CD14-positive monocyte (primary cell): Measurements from ENCODE around the gene ZDHHC19. TPM values are rescaled to one million over a fixed set of nuclear protein-coding genes. Genes with fewer than 3 reads are reported as not detected.

Experiments used
- DNase-seq, 3 donors: peaks; one replicate each; pipeline ENCODE4 v3.0.0-alpha.2; 2011 to 2022
- H2AFZ ChIP-seq: 2 replicates; pipeline ENCODE4 v1.6.0; 2012; ENCODE audit warnings: mild to moderate bottlenecking, low read depth, low read length, inconsistent platforms; ENCODE audit not compliant: insufficient read depth, poor library complexity, severe bottlenecking
- H3K27ac ChIP-seq, 2 donors: 1 replicate in 1 of 2; 2 replicates in 1 of 2; pipeline ENCODE4 v1.5.1; 2012 to 2013; ENCODE audit warnings: low read length in 2 of 2, control low read depth in 1 of 2, inconsistent platforms in 1 of 2, low read depth in 1 of 2, mild to moderate bottlenecking in 1 of 2
- H3K27me3 ChIP-seq, 2 donors: one replicate each; pipeline versions ENCODE4 v1.6.0 to v1.6.1; 2011 to 2013; ENCODE audit warnings: low read length in 2 of 2; ENCODE audit not compliant: control insufficient read depth in 2 of 2, insufficient read depth in 2 of 2
- H3K36me3 ChIP-seq, 2 donors: replicated peaks in 1 of 2; 1 replicate in 1 of 2; 2 replicates in 1 of 2; pipeline versions ENCODE4 v1.5.1 to v1.6.1; 2012 to 2013; ENCODE audit warnings: low read length in 2 of 2, control low read depth in 1 of 2, inconsistent platforms in 1 of 2, mild to moderate bottlenecking in 1 of 2; ENCODE audit not compliant: insufficient read depth in 2 of 2, control insufficient read depth in 1 of 2
- H3K4me1 ChIP-seq, 2 donors: 1 replicate in 1 of 2; 2 replicates in 1 of 2; pipeline versions ENCODE4 v1.5.1 to v1.6.1; 2012 to 2013; ENCODE audit warnings: low read length in 2 of 2, control low read depth in 1 of 2, inconsistent platforms in 1 of 2, mild to moderate bottlenecking in 1 of 2, moderate library complexity in 1 of 2; ENCODE audit not compliant: insufficient read depth in 2 of 2, control insufficient read depth in 1 of 2
- H3K4me2 ChIP-seq: replicated peaks from 2 replicates; pipeline ENCODE3; 2012; ENCODE audit warnings: low read length, moderate library complexity, mild to moderate bottlenecking; ENCODE audit not compliant: poor library complexity, severe bottlenecking; ENCODE audit errors: extremely low read depth
- H3K4me3 ChIP-seq, 3 experiments: fragments of 200-600 bp in 1 of 3; sonication (generic) in 1 of 3; replicated peaks in 1 of 3; 1 replicate in 2 of 3; 2 replicates in 1 of 3; pipeline ENCODE4 v1.5.1; 2011 to 2013; ENCODE audit warnings: low read length in 3 of 3, mild to moderate bottlenecking in 3 of 3, control low read depth in 2 of 3, low read depth in 2 of 3, inconsistent platforms in 1 of 3, moderate library complexity in 1 of 3
- H3K79me2 ChIP-seq: 2 replicates; pipeline ENCODE4 v1.6.0; 2012; ENCODE audit warnings: mild to moderate bottlenecking, control low read depth, inconsistent platforms, low read length, moderate library complexity; ENCODE audit not compliant: insufficient read depth
- H3K9ac ChIP-seq: 2 replicates; pipeline ENCODE4 v1.6.0; 2017; ENCODE audit warnings: low read length, mild to moderate bottlenecking; ENCODE audit not compliant: insufficient read depth, poor library complexity, severe bottlenecking
- H3K9me3 ChIP-seq, 2 donors: replicated peaks in 1 of 2; 1 replicate in 1 of 2; 2 replicates in 1 of 2; pipeline versions ENCODE4 v1.5.1 to v1.6.1; 2012 to 2013; ENCODE audit warnings: low read length in 2 of 2, control low read depth in 1 of 2; ENCODE audit not compliant: control insufficient read depth in 1 of 2, insufficient read depth in 1 of 2
- H4K20me1 ChIP-seq: 2 replicates; pipeline ENCODE4 v1.6.0; 2012; ENCODE audit warnings: mild to moderate bottlenecking, low read length, control low read depth, moderate library complexity; ENCODE audit not compliant: insufficient read depth
- H3K27ac Mint-ChIP-seq, 7 donors: one replicate each; pipeline ENCODE4 v1.8.0; 2020; ENCODE audit warnings: mild to moderate bottlenecking in 7 of 7, mixed read lengths in 7 of 7, moderate library complexity in 6 of 7, inconsistent platforms in 2 of 7
- H3K27me3 Mint-ChIP-seq, 3 donors: one replicate each; pipeline ENCODE4 v1.8.0; 2021 to 2022; ENCODE audit warnings: low read depth in 3 of 3, mild to moderate bottlenecking in 3 of 3, mixed read lengths in 3 of 3, moderate library complexity in 3 of 3, inconsistent platforms in 1 of 3
- H3K36me3 Mint-ChIP-seq, 2 donors: one replicate each; pipeline ENCODE4 v1.8.0; 2020; ENCODE audit warnings: mixed read lengths in 2 of 2, inconsistent platforms in 1 of 2, mild to moderate bottlenecking in 1 of 2
- H3K4me1 Mint-ChIP-seq: one replicate; pipeline ENCODE4 v1.8.0; 2020; ENCODE audit warnings: mild to moderate bottlenecking, mixed read lengths
- H3K4me3 Mint-ChIP-seq, 2 donors: one replicate each; pipeline ENCODE4 v1.8.0; 2020; ENCODE audit warnings: mild to moderate bottlenecking in 2 of 2, mixed read lengths in 2 of 2, moderate library complexity in 1 of 2
- H3K9me3 Mint-ChIP-seq, 7 donors: one replicate each; pipeline ENCODE4 v1.8.0; 2020 to 2022; ENCODE audit warnings: mixed read lengths in 7 of 7, mild to moderate bottlenecking in 6 of 7, moderate library complexity in 6 of 7, inconsistent platforms in 2 of 7
- WGBS: methylation state at CpG from one replicate; pipeline ENCODE4 v1.1.5; 2013; ENCODE audit warnings: missing lambda C conversion rate; ENCODE audit not compliant: insufficient coverage; 5-methylcytosine and 5-hydroxymethylcytosine counted together
- intact Hi-C, 2 donors: fragments of 100-400 bp; cut with micrococcal nuclease; formaldehyde crosslinking; loops; one replicate each; pipeline versions ENCODE4 v1.15.0 to v1.15.1; 2023
- polyA plus RNA-seq, 3 donors: library from polyadenylated mRNA; depleted of rRNA in 1 of 3; unstranded in 2 of 3; stranded (reverse) in 1 of 3; fragments of 300-500 nt in 2 of 3; fragments of >200 nt in 1 of 3; fragmentation: Illumina TruSeq in 2 of 3; gene quantifications; 1 replicate in 2 of 3; 2 replicates in 1 of 3; pipeline ENCODE4 v1.2.3, GENCODE V29; 2012 to 2021
- TF ChIP-seq, protein P1 (sequence below): fragments of 200-600 bp; IDR thresholded peaks from one replicate; pipeline ENCODE4 v1.8.0; 2022; ENCODE audit warnings: antibody characterized with exemption, mild to moderate bottlenecking

The ZDHHC19 gene
- polyA plus RNA-seq, 3 donors = not detected

DNA sequence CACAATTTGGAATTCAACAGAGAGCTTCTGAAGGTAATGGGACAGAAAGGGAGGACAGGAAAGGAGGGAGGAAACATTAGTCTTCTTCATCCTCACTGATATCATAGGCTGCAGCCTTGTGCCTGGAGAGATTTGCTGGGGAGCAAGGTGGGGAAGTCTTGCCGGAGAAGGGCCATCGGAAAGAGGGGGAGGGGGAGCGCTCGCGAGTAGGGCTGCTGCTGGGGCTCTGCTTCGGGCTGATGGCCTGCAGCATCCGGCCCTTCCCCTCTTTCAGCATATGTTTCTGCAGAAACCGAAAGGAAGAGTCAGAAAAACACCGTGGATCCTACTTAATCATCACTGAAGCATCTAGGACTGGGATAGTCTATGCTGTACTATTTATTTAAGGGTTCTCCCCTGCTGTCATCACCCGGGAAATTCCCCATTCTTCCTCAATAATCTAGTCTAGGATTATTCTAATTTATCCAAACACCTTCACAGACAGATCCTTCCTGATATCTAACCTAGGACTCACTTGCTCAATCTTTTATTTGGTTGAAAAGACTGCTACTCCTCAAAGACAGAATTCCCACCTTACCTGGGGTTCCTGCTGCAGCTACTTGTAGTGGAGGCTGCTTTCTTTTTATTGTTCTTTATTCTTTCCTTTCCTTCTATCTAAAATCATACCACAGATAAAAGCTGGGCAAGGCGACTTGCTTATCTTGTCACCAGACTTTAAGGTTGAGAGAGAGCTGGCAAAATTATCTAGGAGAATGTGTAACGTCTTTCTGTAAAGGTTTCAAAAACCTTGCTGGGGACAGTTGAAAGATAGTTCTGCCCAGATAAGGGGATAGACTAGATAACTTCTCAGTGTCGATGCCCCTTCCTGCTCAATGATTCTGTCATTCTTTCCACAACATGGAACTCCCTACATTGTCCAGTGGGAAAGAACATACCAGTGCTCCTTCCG lies 27.7 kb upstream of the ZDHHC19 start:
- Histone ChIP-seq H3K9ac (no peak overlapping the region), H3K79me2 (no peaks in the 10 kb centered on the region), H3K9me3 (no peaks in the 10 kb centered on the region), H3K27me3 (no peaks in the 10 kb centered on the region), H3K4me1 (no peaks in the 10 kb centered on the region), H3K4me2 (no peak overlapping the region), H3K27ac (no peak overlapping the region), H4K20me1 (no peaks in the 10 kb centered on the region), H3K36me3 (peaks cover 54 to 90% of the 10 kb centered on the region in 2 donors), H3K4me3 (no peak overlapping the region), H2AFZ (no peak overlapping the region)
- Mint-ChIP-seq H3K27me3 (no peaks in the 10 kb centered on the region), H3K4me1 (peaks cover 5% of the 10 kb centered on the region), H3K9me3 (peaks cover 0 to 1% (median 0%) of the 10 kb centered on the region in 7 donors), H3K4me3 (no peak overlapping the region), H3K27ac (no peak overlapping the region), H3K36me3 (peaks cover 65 to 82% of the 10 kb centered on the region in 2 donors)
- intact Hi-C loops = no loop called here
- 100% methylated on average over 1 of the region's 14 CpGs for WGBS
- DNase-seq = no peak
- TF ChIP-seq, protein P1, sequence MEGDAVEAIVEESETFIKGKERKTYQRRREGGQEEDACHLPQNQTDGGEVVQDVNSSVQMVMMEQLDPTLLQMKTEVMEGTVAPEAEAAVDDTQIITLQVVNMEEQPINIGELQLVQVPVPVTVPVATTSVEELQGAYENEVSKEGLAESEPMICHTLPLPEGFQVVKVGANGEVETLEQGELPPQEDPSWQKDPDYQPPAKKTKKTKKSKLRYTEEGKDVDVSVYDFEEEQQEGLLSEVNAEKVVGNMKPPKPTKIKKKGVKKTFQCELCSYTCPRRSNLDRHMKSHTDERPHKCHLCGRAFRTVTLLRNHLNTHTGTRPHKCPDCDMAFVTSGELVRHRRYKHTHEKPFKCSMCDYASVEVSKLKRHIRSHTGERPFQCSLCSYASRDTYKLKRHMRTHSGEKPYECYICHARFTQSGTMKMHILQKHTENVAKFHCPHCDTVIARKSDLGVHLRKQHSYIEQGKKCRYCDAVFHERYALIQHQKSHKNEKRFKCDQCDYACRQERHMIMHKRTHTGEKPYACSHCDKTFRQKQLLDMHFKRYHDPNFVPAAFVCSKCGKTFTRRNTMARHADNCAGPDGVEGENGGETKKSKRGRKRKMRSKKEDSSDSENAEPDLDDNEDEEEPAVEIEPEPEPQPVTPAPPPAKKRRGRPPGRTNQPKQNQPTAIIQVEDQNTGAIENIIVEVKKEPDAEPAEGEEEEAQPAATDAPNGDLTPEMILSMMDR = no peak

DNA sequence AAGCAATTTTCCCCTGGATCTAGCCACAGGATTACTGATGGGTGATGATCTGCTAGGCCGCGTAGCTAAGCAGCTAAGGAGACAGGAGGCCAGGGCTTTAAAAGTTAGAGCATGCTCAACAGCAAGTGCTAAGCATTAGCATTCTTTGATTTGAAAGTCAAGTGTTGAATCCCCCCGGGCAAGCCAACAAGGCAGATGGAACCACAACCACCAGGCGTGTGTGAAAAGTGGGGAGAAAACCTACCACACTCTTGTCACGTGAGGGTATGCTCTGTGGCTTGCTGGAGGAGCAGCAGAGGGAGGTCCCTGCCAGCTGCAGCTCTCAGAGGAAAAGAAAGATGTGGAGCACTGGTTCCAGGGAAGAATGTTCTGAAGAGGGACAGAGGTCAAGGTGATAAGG lies 26.0 kb upstream of the ZDHHC19 start:
- Mint-ChIP-seq H3K27me3 (no peaks in the 10 kb centered on the region), H3K36me3 (peaks cover 60 to 70% of the 10 kb centered on the region in 2 donors), H3K27ac (no peak overlapping the region), H3K4me3 (no peak overlapping the region), H3K4me1 (peaks cover 21% of the 10 kb centered on the region), H3K9me3 (peaks cover 0 to 1% (median 0%) of the 10 kb centered on the region in 7 donors)
- no peaks in the 10 kb centered on the region for H3K27me3 ChIP-seq
- intact Hi-C loops = no loop called here
- H3K4me3 ChIP-seq = no peak overlapping the region
- H3K4me1 ChIP-seq = peaks cover 13 to 14% of the 10 kb centered on the region in 2 donors
- no peak overlapping the region for H3K4me2 ChIP-seq
- H3K79me2 ChIP-seq = no peaks in the 10 kb centered on the region
- H3K9ac ChIP-seq = no peak overlapping the region
- no peak overlapping the region for H2AFZ ChIP-seq
- TF ChIP-seq, protein P1 = no peak
- peaks cover 6% of the 10 kb centered on the region for H4K20me1 ChIP-seq
- no peak for DNase-seq
- 93% methylated on average over 3 of the region's 5 CpGs for WGBS
- peaks cover 52 to 78% of the 10 kb centered on the region in 2 donors for H3K36me3 ChIP-seq
- no peak overlapping the region for H3K27ac ChIP-seq
- H3K9me3 ChIP-seq = no peaks in the 10 kb centered on the region
